ENCODE results near the gene NR2C2.

GRCh38 chr3:14984581-14985113 is 37.3 kb downstream of the NR2C2 start:
- TF ChIP-seq CTCF (IDR thresholded peaks at IDR 0.05) (no peak), POLR2A (IDR thresholded peaks at IDR 0.05) (no peak)
